ENCODE data around the gene ZNF385C. TPM values are rescaled to one million over a fixed set of nuclear protein-coding genes. Genes with fewer than 3 reads are reported as not detected.
"Not testable (repeated sequence)": the region's sequence is repeated elsewhere in the genome, so short reads cannot be mapped to it uniquely, and the experiment has no call there.

The ZNF385C gene
- total RNA-seq, 1 experiment from 2014 or later, result 1.9 TPM

- in situ Hi-C loops (cut with HindIII; ENCODE audit: low sequenced_read_pairs), result no loop called here
- DNase-seq (ENCODE audit: low spot score), result no peak
These were observed 59.9 kb downstream of the ZNF385C start for GRCh38 chr17:42038221-42038973.

GRCh38 chr17:42034059-42034458, 64.2 kb downstream of the ZNF385C start:
- in situ Hi-C loops (cut with HindIII; ENCODE audit: low sequenced_read_pairs), result no loop called here
- DNase-seq (ENCODE audit: low spot score), result no peak

- in situ Hi-C loops (cut with HindIII; ENCODE audit: low sequenced_read_pairs), result no loop called here
- no peak for DNase-seq (ENCODE audit: low spot score)
These were observed 66.7 kb downstream of the ZNF385C start for GRCh38 chr17:42031584-42031983.

- in situ Hi-C loops (cut with HindIII; ENCODE audit: low sequenced_read_pairs), result no loop called here
- no peak for DNase-seq (ENCODE audit: low spot score)
These were observed 69.5 kb downstream of the ZNF385C start for GRCh38 chr17:42028791-42029127.

- DNase-seq (ENCODE audit: low spot score), result peak; percentile 22
- in situ Hi-C loops (cut with HindIII; ENCODE audit: low sequenced_read_pairs), result no loop called here
These were observed 70.1 kb downstream of the ZNF385C start for GRCh38 chr17:42027961-42028790.

- no peak for DNase-seq (ENCODE audit: low spot score)
- in situ Hi-C loops (cut with HindIII; ENCODE audit: low sequenced_read_pairs), result no loop called here
These were observed 70.7 kb downstream of the ZNF385C start for GRCh38 chr17:42027590-42027889.

GRCh38 chr17:42026857-42027589, 71.2 kb downstream of the ZNF385C start:
- no peak for DNase-seq (ENCODE audit: low spot score)
- in situ Hi-C loops (cut with HindIII; ENCODE audit: low sequenced_read_pairs), result no loop called here

- in situ Hi-C loops (cut with HindIII; ENCODE audit: low sequenced_read_pairs), result no loop called here
These were observed 72.3 kb downstream of the ZNF385C start for GRCh38 chr17:42025936-42026335.

GRCh38 chr17:42025191-42025579, 73.1 kb downstream of the ZNF385C start:
- in situ Hi-C loops (cut with HindIII; ENCODE audit: low sequenced_read_pairs), result no loop called here
- no peak for DNase-seq (ENCODE audit: low spot score)

More at GRCh38 chr17:42025936-42026335, 72.3 kb downstream of the ZNF385C start:
- DNase-seq (ENCODE audit: low spot score), result no peak

- in situ Hi-C loops (cut with HindIII; ENCODE audit: low sequenced_read_pairs), result no loop called here
- no peak for DNase-seq (ENCODE audit: low spot score)
These were observed 74.5 kb downstream of the ZNF385C start for GRCh38 chr17:42023524-42024349.

GRCh38 chr17:42020845-42021244, 77.4 kb downstream of the ZNF385C start:
- DNase-seq (ENCODE audit: low spot score); in situ Hi-C loops (cut with HindIII; ENCODE audit: low sequenced_read_pairs): not testable (repeated sequence)

GRCh38 chr17:42019509-42020404, 78.5 kb downstream of the ZNF385C start, which contains the start of gene NKIRAS2:
TSS of gene NKIRAS2 (plus strand) at chr17:42020090. CDS start at chr17:42021578, 1,488 bp downstream.
- in situ Hi-C loops (cut with HindIII; ENCODE audit: low sequenced_read_pairs), result no loop called here
- DNase-seq (ENCODE audit: low spot score), result peak; percentile 89

GRCh38 chr17:42018988-42019387, 79.3 kb downstream of the ZNF385C start:
- DNase-seq (ENCODE audit: low spot score), result no peak
- in situ Hi-C loops (cut with HindIII; ENCODE audit: low sequenced_read_pairs), result no loop called here

- in situ Hi-C loops (cut with HindIII; ENCODE audit: low sequenced_read_pairs), result no loop called here
- peak; percentile 25 for DNase-seq (ENCODE audit: low spot score)
These were observed 79.9 kb downstream of the ZNF385C start for GRCh38 chr17:42018339-42018738.

GRCh38 chr17:42017866-42018200, 80.4 kb downstream of the ZNF385C start:
- in situ Hi-C loops (cut with HindIII; ENCODE audit: low sequenced_read_pairs), result no loop called here
- DNase-seq (ENCODE audit: low spot score), result no peak

GRCh38 chr17:42016941-42017865, 81.1 kb downstream of the ZNF385C start, which contains the start of gene DNAJC7:
TSS of gene DNAJC7 (minus strand) at chr17:42017439. CDS start at chr17:42017416, 23 bp downstream.
- in situ Hi-C loops (cut with HindIII; ENCODE audit: low sequenced_read_pairs), result no loop called here
- peak; percentile 95 for DNase-seq (ENCODE audit: low spot score)

- in situ Hi-C loops (cut with HindIII; ENCODE audit: low sequenced_read_pairs), result no loop called here
- DNase-seq (ENCODE audit: low spot score), result peak; percentile 33
These were observed 81.9 kb downstream of the ZNF385C start for GRCh38 chr17:42016411-42016831.
